Type B pancreatic cell (in vitro differentiated cells): ENCODE results near the gene STAB2. TPM values are rescaled to one million over a fixed set of nuclear protein-coding genes. Genes with fewer than 3 reads are reported as not detected.
A peak's percentile ranks its signal among the peaks of the same experiment; 100 is the strongest.

Source experiments
- DNase-seq: peaks from one replicate; pipeline ENCODE4 v3.0.0; 2021; ENCODE audit warnings: mixed read lengths; ENCODE audit not compliant: unreplicated experiment; ENCODE audit errors: extremely low spot score
- H3K27ac Mint-ChIP-seq: 2 replicates; pipeline ENCODE4 v1.8.0; 2021; ENCODE audit warnings: mild to moderate bottlenecking, mixed read lengths
- H3K27me3 Mint-ChIP-seq: 2 replicates; pipeline ENCODE4 v1.8.0; 2021; ENCODE audit warnings: mixed read lengths
- H3K36me3 Mint-ChIP-seq: 2 replicates; pipeline ENCODE4 v1.8.0; 2021; ENCODE audit warnings: mixed read lengths
- H3K4me1 Mint-ChIP-seq: one replicate; pipeline ENCODE4 v1.8.0; 2021; ENCODE audit warnings: mixed read lengths; ENCODE audit not compliant: unreplicated experiment
- H3K4me3 Mint-ChIP-seq: 2 replicates; pipeline ENCODE4 v1.8.0; 2021; ENCODE audit warnings: mild to moderate bottlenecking, mixed read lengths
- H3K9me3 Mint-ChIP-seq: 2 replicates; pipeline ENCODE4 v1.8.0; 2021; ENCODE audit warnings: mixed read lengths
- total RNA-seq: library from RNA; stranded (reverse); gene quantifications from 2 replicates; pipeline ENCODE4 v1.2.1, GENCODE V29; 2021; ENCODE audit warnings: low replicate concordance
- TF ChIP-seq, protein P1 (sequence below): fragments of 200-600 bp; sonication (generic); conservative IDR thresholded peaks from 2 replicates; pipeline ENCODE4 v1.5.0; 2021; ENCODE audit warnings: antibody characterized with exemption, mild to moderate bottlenecking

Gene STAB2
- total RNA-seq, 1 donor from 2014 or later, result not detected

DNA sequence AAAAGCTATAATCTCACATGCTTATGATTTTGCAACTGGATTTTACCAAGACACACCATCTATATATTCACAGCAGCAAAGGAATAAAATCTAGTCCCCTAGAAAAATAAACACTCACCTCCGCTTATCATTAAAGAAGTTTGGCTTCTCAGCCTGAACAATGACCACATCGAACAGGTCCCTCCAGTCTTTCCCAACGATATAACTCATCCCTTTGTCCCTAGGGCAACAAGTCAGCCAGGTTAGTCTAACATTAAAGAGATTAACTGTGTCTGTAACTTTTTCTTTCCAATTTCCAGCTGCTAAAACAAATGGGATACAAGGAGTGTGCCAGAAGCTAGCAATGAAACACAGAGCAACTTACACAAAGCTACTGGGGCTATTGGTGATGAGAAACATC is 206.0 kb downstream of the STAB2 start:
- no peak for DNase-seq
- peak overlapping the region; percentile 37 for H3K27ac Mint-ChIP-seq
- peaks cover 9% of the 10 kb centered on the region for H3K4me1 Mint-ChIP-seq
- H3K9me3 Mint-ChIP-seq, result no peaks in the 10 kb centered on the region
- no peaks in the 10 kb centered on the region for H3K27me3 Mint-ChIP-seq
- H3K4me3 Mint-ChIP-seq, result peak overlapping the region; percentile 0
- H3K36me3 Mint-ChIP-seq, result peaks cover 29% of the 10 kb centered on the region
- TF ChIP-seq, protein P1, sequence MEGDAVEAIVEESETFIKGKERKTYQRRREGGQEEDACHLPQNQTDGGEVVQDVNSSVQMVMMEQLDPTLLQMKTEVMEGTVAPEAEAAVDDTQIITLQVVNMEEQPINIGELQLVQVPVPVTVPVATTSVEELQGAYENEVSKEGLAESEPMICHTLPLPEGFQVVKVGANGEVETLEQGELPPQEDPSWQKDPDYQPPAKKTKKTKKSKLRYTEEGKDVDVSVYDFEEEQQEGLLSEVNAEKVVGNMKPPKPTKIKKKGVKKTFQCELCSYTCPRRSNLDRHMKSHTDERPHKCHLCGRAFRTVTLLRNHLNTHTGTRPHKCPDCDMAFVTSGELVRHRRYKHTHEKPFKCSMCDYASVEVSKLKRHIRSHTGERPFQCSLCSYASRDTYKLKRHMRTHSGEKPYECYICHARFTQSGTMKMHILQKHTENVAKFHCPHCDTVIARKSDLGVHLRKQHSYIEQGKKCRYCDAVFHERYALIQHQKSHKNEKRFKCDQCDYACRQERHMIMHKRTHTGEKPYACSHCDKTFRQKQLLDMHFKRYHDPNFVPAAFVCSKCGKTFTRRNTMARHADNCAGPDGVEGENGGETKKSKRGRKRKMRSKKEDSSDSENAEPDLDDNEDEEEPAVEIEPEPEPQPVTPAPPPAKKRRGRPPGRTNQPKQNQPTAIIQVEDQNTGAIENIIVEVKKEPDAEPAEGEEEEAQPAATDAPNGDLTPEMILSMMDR, result no peak

DNA sequence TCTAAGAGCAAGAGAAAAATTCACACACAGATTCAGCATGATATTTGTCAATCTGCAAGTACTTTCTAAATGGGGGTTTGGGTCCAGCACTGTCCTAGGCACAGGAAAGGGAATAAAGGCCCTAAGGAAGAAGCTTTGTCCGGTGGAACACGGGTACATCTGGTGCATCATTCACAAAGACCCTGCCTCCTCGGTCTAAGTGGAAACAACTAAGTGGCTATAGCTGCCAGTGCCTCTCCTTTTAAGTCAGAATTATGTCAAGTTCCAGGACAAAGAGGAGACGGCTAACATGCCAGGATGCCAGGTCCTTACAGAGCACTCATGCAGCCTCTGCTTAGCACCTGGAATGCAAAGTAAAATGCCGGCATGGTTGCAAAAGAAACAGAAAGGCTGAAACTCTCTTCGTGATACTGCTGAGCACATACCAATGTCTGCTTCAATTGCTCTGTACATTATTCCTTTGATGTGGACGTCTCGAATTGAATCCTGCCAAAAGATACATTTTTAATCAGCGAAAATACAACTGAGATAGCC is 206.5 kb downstream of the STAB2 start:
- Mint-ChIP-seq H3K27ac (peak overlapping the region; percentile 37), H3K36me3 (peaks cover 29% of the 10 kb centered on the region), H3K9me3 (no peaks in the 10 kb centered on the region), H3K4me3 (no peak overlapping the region), H3K4me1 (peaks cover 9% of the 10 kb centered on the region), H3K27me3 (no peaks in the 10 kb centered on the region)
- DNase-seq, result no peak
- TF ChIP-seq, protein P1, result no peak

GRCh38 chr12:103794309-103795213 is 207.5 kb downstream of the STAB2 start:
- Mint-ChIP-seq H3K4me3 (no peak overlapping the region), H3K9me3 (no peaks in the 10 kb centered on the region), H3K4me1 (peaks cover 9% of the 10 kb centered on the region), H3K27me3 (no peaks in the 10 kb centered on the region), H3K27ac (no peak overlapping the region), H3K36me3 (peaks cover 29% of the 10 kb centered on the region)
- DNase-seq, result no peak
- TF ChIP-seq, protein P1, result no peak

DNA sequence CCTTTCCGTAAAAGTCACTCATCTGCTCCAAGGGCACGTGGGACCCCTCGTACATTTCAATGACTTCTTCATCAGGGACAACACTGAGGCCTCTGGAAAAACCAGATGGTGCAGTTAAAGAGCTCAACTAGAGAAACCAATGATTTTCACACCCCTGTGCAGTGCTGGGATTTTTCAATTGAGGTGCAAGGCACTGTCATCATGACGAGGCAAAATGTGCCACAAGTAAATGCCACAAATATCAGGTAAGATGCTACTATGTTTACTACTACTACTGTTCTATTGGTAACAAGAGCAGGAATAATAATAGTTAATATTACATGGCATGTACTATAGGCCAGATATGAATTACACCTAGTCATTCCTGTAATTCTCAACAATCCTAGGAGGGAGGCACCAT is 211.5 kb downstream of the STAB2 start:
- Mint-ChIP-seq H3K27me3 (no peaks in the 10 kb centered on the region), H3K36me3 (peaks cover 21% of the 10 kb centered on the region), H3K27ac (no peak overlapping the region), H3K4me3 (no peak overlapping the region), H3K4me1 (peaks cover 17% of the 10 kb centered on the region), H3K9me3 (no peaks in the 10 kb centered on the region)
- DNase-seq, result no peak
- TF ChIP-seq, protein P1, result no peak

DNA sequence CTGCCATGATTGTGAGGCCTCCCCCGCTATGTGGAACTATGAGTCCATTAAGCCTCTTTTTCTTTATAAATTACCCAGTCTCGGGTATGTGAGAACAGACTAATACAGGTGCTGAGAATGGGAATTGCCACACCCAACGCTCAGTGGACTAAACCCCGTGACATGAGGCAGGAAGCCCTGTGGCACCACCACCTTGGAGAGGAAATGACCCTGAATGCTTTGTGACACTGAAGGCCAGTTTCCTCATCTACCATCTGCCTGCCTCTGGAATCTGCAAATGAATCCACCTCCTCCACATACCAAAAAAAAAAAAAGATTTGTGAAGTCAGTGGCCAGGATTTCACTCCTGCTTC is 212.4 kb downstream of the STAB2 start:
- Mint-ChIP-seq H3K4me1 (peaks cover 17% of the 10 kb centered on the region), H3K27ac (peak overlapping the region; percentile 74), H3K4me3 (no peak overlapping the region), H3K9me3 (no peaks in the 10 kb centered on the region), H3K36me3 (peaks cover 21% of the 10 kb centered on the region), H3K27me3 (no peaks in the 10 kb centered on the region)
- no peak for DNase-seq
- TF ChIP-seq, protein P1, result no peak
